Liver (tissue), 9 donors: Measurements from ENCODE around the gene LRMDA. TPM values are rescaled to one million over a fixed set of nuclear protein-coding genes. Genes with fewer than 3 reads are reported as not detected.

ENCODE experiments used
- DNase-seq: peaks from one replicate; pipeline ENCODE4 v3.0.0-alpha.2; 2017; ENCODE audit warnings: low spot score
- H3K27ac ChIP-seq, 2 donors: one replicate each; pipeline ENCODE4 v1.7.0; 2013; ENCODE audit warnings: inconsistent platforms in 2 of 2, low read length in 2 of 2, control low read depth in 1 of 2, low read depth in 1 of 2, mild to moderate bottlenecking in 1 of 2
- H3K27me3 ChIP-seq, 4 donors: one replicate each; pipeline versions ENCODE4 v1.6.1 to v1.7.0; 2013; ENCODE audit warnings: low read length in 3 of 4, inconsistent platforms in 1 of 4, mild to moderate bottlenecking in 1 of 4, moderate library complexity in 1 of 4; ENCODE audit not compliant: control insufficient read depth in 4 of 4, insufficient read depth in 4 of 4
- H3K36me3 ChIP-seq, 4 donors: one replicate each; pipeline versions ENCODE4 v1.6.1 to v1.7.0; 2013; ENCODE audit warnings: low read length in 3 of 4, mild to moderate bottlenecking in 3 of 4, low read depth in 1 of 4, moderate library complexity in 1 of 4; ENCODE audit not compliant: control insufficient read depth in 4 of 4, insufficient read depth in 3 of 4
- H3K4me1 ChIP-seq, 4 donors: one replicate each; pipeline versions ENCODE4 v1.6.1 to v1.7.0; 2013; ENCODE audit warnings: low read length in 3 of 4, mild to moderate bottlenecking in 3 of 4, moderate library complexity in 1 of 4; ENCODE audit not compliant: control insufficient read depth in 4 of 4, insufficient read depth in 4 of 4
- H3K4me3 ChIP-seq, 3 donors: one replicate each; pipeline versions ENCODE4 v1.6.1 to v1.7.0; 2013; ENCODE audit warnings: low read length in 3 of 3, control low read depth in 1 of 3, low read depth in 1 of 3, mild to moderate bottlenecking in 1 of 3
- H3K9ac ChIP-seq, 2 donors: one replicate each; pipeline ENCODE4 v1.7.0; 2013; ENCODE audit warnings: low read length in 2 of 2, mild to moderate bottlenecking in 2 of 2, moderate library complexity in 2 of 2, control low read depth in 1 of 2, low read depth in 1 of 2
- H3K9me3 ChIP-seq, 4 donors: one replicate each; pipeline versions ENCODE4 v1.6.1 to v1.7.0; 2013; ENCODE audit warnings: low read length in 3 of 4; ENCODE audit not compliant: control insufficient read depth in 4 of 4
- EGR1 ChIP-seq, 2 donors: IDR thresholded peaks; 2 replicates each; pipeline ENCODE4 v1.6.1; 2016 to 2018; ENCODE audit warnings: antibody characterized with exemption in 2 of 2, low read depth in 2 of 2
- FOXA1 ChIP-seq: IDR thresholded peaks from 2 replicates; pipeline ENCODE4 v1.6.1; 2016; ENCODE audit warnings: antibody characterized with exemption
- FOXA2 ChIP-seq: IDR thresholded peaks from 2 replicates; pipeline ENCODE4 v1.6.1; 2016; ENCODE audit warnings: antibody characterized with exemption
- GABPA ChIP-seq, 2 donors: IDR thresholded peaks in 1 of 2; conservative IDR thresholded peaks in 1 of 2; 2 replicates each; pipeline ENCODE4 v1.6.1; 2016; ENCODE audit warnings: antibody characterized with exemption in 2 of 2, mild to moderate bottlenecking in 1 of 2, moderate library complexity in 1 of 2
- HNF4A ChIP-seq, 2 donors: conservative IDR thresholded peaks; 2 replicates each; pipeline ENCODE4 v1.6.1; 2016; ENCODE audit warnings: antibody characterized with exemption in 2 of 2, mild to moderate bottlenecking in 2 of 2
- JUND ChIP-seq, 2 donors: IDR thresholded peaks; 2 replicates each; pipeline ENCODE4 v1.6.1; 2016; ENCODE audit warnings: antibody characterized with exemption in 2 of 2
- NR2F2 ChIP-seq: IDR thresholded peaks from 2 replicates; pipeline ENCODE4 v1.6.1; 2016; ENCODE audit warnings: antibody characterized with exemption
- RAD21 ChIP-seq, 2 donors: IDR thresholded peaks; 2 replicates each; pipeline ENCODE4 v1.6.1; 2016; ENCODE audit warnings: antibody characterized with exemption in 2 of 2, mild to moderate bottlenecking in 2 of 2
- RXRA ChIP-seq, 2 donors: IDR thresholded peaks; 2 replicates each; pipeline ENCODE4 v1.6.1; 2017 to 2018; ENCODE audit warnings: antibody characterized with exemption in 2 of 2, mild to moderate bottlenecking in 1 of 2
- SP1 ChIP-seq: IDR thresholded peaks from 2 replicates; pipeline ENCODE4 v1.6.1; 2018; ENCODE audit warnings: antibody characterized with exemption, mild to moderate bottlenecking
- TAF1 ChIP-seq: conservative IDR thresholded peaks from 2 replicates; pipeline ENCODE4 v1.6.1; 2016; ENCODE audit warnings: antibody characterized with exemption, mild to moderate bottlenecking
- YY1 ChIP-seq: IDR thresholded peaks from 2 replicates; pipeline ENCODE4 v1.6.1; 2016; ENCODE audit warnings: antibody characterized with exemption, mild to moderate bottlenecking
- ZBTB33 ChIP-seq: IDR thresholded peaks from 2 replicates; pipeline ENCODE4 v1.6.1; 2016; ENCODE audit warnings: antibody characterized with exemption
- WGBS: extraction: QIAGEN DNeasy Blood & Tissue Kit; methylation state at CpG from one replicate; pipeline ENCODE4 v1.1.7; 2013; 5-methylcytosine and 5-hydroxymethylcytosine counted together
- polyA plus RNA-seq, 2 donors: library from polyadenylated mRNA; stranded (reverse) in 1 of 2; unstranded in 1 of 2; fragments of 200-250 nt in 1 of 2; fragments of >200 nt in 1 of 2; fragmentation: Nextera tagmentation in 1 of 2; extraction: Ambion mirVana in 1 of 2; gene quantifications; one replicate each; pipeline versions ENCODE4 v1.2.1 to v1.2.3, GENCODE V29; 2013 to 2015
- total RNA-seq, 2 donors: library from RNA; depleted of rRNA; stranded (reverse); fragments of >200 nt; gene quantifications; one replicate each; pipeline ENCODE4 v1.2.3, GENCODE V29; 2014
- TF ChIP-seq, protein P1 (sequence below): IDR thresholded peaks from 2 replicates; pipeline ENCODE4 v1.6.1; 2016; ENCODE audit warnings: antibody characterized with exemption, mild to moderate bottlenecking
- donor health status: healthy.
- donor health status: healthy.
- donor health status: healthy.
- donor health status: healthy.
- donor health status: healthy.

Gene LRMDA
- total and polyA plus RNA-seq, 4 donors, result 7.9 to 15.8 (median 11.3) TPM

- no peak for TF ChIP-seq RXRA (IDR thresholded peaks at IDR 0.05)
- no peak for TF ChIP-seq RAD21 (IDR thresholded peaks at IDR 0.05)
- TF ChIP-seq NR2F2, result no peak
- no peak for TF ChIP-seq FOXA1
- no peak for TF ChIP-seq EGR1 (IDR thresholded peaks at IDR 0.05; ENCODE audit: low read depth in 2 of 2)
- TF ChIP-seq, protein P1, sequence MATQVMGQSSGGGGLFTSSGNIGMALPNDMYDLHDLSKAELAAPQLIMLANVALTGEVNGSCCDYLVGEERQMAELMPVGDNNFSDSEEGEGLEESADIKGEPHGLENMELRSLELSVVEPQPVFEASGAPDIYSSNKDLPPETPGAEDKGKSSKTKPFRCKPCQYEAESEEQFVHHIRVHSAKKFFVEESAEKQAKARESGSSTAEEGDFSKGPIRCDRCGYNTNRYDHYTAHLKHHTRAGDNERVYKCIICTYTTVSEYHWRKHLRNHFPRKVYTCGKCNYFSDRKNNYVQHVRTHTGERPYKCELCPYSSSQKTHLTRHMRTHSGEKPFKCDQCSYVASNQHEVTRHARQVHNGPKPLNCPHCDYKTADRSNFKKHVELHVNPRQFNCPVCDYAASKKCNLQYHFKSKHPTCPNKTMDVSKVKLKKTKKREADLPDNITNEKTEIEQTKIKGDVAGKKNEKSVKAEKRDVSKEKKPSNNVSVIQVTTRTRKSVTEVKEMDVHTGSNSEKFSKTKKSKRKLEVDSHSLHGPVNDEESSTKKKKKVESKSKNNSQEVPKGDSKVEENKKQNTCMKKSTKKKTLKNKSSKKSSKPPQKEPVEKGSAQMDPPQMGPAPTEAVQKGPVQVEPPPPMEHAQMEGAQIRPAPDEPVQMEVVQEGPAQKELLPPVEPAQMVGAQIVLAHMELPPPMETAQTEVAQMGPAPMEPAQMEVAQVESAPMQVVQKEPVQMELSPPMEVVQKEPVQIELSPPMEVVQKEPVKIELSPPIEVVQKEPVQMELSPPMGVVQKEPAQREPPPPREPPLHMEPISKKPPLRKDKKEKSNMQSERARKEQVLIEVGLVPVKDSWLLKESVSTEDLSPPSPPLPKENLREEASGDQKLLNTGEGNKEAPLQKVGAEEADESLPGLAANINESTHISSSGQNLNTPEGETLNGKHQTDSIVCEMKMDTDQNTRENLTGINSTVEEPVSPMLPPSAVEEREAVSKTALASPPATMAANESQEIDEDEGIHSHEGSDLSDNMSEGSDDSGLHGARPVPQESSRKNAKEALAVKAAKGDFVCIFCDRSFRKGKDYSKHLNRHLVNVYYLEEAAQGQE, result no peak
- TF ChIP-seq TAF1, result no peak
These were observed 520.7 kb downstream of the LRMDA start (continued) for GRCh38 chr10:75952093-75952492.

GRCh38 chr10:75954486-75954885 is 523.1 kb downstream of the LRMDA start:
- Histone ChIP-seq H3K4me3 (no peak overlapping the region), H3K9me3 (no peaks in the 10 kb centered on the region), H3K9ac (no peak overlapping the region), H3K36me3 (no peaks in the 10 kb centered on the region), H3K27ac (no peak overlapping the region), H3K4me1 (no peaks in the 10 kb centered on the region), H3K27me3 (no peaks in the 10 kb centered on the region)
- DNase-seq, result no peak
- 75% methylated on average over 4 of the region's 4 CpGs for WGBS
- TF ChIP-seq ZBTB33, result no peak
- no peak for TF ChIP-seq SP1
- no peak for TF ChIP-seq GABPA (IDR thresholded peaks at IDR 0.05 in 1 of 2, conservative IDR thresholded peaks at IDR 0.05 in 1 of 2)
- no peak for TF ChIP-seq JUND (IDR thresholded peaks at IDR 0.05)
- TF ChIP-seq, protein P1, result no peak
- no peak for TF ChIP-seq NR2F2
- no peak for TF ChIP-seq HNF4A (conservative IDR thresholded peaks at IDR 0.05)
- TF ChIP-seq YY1, result no peak
- TF ChIP-seq EGR1 (IDR thresholded peaks at IDR 0.05; ENCODE audit: low read depth in 2 of 2), result no peak
- TF ChIP-seq RXRA (IDR thresholded peaks at IDR 0.05), result no peak
- TF ChIP-seq FOXA2, result no peak
